8988T (cell line): ENCODE measurements around the gene PHACTR1.

ENCODE experiments used
- DNase-seq: peaks from one replicate; pipeline ENCODE4 v3.0.0; 2011

PHACTR1 gene

DNA sequence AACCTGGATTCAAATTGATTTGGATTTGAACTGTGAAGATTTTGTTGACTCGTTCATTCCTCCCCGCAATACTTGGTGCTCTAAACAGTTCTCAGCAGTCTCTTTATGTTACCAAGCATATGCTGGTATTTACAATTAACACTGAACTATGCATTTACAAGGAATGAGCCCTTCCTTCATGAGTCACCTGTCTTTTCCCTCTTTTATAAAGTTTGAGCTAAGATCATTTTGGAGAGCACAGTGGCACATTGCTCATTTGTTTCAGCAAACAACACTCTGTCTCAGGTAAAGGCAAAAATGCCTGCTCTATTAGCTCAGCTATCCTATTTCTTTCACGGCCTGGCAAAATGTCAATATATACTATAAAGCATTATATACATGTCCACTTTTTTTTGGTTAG, 285.4 kb downstream of the PHACTR1 start:
- no peak for DNase-seq

DNA sequence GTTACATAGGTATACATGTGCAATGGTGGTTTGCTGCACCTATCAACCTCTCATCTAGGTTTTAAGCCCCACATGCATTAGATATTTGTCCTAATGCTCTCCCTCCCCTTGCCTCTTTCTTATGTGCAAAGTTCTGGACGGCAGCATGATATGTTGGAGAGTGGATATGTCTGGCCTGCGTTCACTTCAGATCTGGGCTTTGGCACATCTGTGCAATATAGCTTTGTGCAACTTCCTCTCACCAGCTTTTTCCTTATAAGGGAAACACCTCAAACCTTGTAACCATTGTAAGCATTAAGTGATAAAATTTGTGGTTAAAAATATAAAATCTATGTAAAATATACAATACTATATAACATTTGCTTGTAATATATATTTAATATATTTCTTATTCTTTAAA, 288.0 kb downstream of the PHACTR1 start:
- no peak for DNase-seq

DNA sequence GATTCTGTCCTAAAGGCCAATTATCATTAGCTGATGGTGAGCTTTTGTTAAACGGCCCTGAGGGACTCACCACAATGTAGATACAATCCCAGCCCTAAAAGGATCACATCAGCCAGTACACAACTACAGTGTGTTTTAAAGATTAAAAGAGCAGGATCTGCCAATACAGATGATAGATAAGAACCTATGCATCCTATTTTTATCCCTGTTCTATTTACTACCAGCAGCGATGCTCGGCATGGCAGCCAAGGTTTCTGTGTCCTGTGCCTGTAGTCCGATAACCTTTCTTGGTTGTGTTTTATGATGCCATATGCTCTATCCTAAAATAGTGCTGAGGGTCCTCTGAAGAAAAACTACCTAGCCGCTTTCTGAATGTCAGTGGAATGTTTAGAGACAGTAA, 289.4 kb downstream of the PHACTR1 start:
- no peak for DNase-seq

DNA sequence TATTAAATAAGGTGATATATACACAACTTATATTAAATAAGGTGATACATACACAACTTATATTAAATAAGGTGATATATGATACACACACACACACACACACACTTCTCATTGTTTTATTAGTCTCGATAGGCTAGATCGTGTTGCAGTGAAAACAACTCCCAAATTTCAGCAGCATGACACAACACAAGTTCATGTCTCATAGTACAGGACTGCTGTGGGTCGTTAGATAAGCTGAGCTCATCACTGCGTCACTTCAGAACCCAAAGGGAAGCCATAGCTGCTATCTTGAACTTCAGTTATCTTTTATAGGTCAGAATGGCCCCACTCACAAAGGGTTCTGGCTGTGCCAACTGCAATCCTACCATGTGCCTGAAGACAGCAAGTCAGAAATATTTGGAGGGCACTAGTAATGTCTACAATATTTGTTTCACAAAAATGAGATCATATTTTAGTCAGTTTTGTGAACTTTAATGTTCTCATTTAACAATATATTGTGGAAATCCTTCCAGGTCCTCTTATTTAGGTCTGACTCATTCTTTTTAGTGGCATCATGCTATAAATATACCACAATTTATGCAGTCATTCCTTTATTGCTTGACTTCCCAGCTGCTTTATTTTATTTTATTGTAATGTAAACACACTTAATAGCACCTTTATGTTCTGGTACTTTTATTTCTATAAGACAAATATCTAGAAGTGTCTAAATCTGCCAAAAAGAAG, 290.2 kb downstream of the PHACTR1 start:
- DNase-seq = no peak

DNA sequence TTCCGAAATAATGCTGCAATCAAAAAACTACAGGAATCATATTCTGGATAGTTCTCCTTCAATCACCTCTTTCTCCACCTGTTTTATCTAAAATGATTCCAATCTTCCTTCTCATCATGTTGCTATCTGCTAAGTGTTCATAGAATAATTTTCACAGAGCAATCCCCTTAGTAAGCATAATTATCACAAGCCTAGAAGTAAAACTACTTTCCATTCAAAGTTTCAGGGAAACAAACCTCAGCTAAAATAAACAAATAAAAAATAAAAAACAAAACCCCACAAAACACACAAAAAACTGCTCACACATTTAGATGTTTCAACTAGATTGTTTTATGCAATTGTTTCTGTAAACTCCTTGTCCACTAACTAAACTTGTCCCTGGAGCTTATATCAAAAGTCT, 291.2 kb downstream of the PHACTR1 start:
- DNase-seq = no peak

DNA sequence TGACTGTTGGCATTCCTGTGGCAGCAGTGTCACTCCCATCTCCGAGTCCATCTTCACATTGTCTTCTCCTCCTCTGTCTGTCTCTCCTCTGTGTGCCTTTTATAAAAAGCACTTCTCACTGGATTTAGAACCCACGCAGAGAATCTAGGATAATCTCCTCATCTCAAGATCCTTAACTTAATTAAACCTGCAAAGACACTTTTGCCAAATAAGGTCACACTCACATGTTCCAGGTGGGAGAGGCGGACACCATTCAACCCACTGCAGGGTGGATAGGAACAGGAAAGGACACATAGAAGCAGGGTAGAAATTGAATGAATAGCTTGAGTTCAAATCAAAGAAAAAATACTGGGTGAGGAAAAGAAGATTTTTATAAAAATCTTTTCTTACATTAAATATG, 292.5 kb downstream of the PHACTR1 start:
- DNase-seq = no peak

DNA sequence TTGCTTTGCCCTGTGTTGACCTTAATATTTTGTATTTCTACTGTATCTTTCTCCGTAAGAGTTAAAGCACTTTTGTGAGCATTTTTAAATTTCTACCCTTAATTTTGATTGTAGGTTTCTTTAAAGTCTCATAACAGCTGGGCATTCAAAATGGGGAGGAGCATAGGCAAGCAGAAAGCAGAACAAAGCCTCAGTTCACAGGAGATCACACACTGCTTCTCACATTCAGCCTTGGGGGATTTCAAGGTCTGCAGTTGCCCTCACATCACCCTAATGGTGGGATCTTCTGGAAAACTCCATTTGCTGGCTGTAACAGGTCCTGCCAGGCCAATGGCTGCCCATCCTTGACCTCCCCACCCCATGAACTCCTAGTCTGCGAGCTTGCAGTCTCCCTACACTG, 292.9 kb downstream of the PHACTR1 start:
- no peak for DNase-seq

DNA sequence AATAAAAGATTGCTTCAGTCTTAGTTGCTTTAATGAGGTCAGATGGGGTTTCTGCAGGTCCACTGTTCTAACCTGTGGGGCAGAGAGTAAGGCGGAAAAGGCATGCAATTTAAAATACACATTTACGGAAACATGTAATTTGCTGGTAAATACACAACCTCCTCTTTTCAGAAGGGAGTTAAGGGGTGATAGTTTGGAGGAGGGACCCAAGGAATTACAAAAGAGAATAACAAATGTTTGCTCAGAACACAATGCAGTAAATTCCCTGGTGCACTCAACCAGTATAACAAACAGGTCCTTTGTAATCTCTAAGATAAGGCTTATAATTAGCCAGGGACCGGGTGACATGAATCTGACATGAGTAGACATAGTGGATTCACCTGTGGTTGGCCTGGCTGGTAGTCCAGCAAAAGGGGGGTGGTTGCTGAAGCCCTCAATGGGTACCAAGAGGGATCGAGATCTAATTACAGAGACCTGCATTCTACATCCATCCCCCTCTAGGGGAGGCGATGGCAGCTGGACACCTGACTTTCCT, 295.1 kb downstream of the PHACTR1 start:
- no peak for DNase-seq

DNA sequence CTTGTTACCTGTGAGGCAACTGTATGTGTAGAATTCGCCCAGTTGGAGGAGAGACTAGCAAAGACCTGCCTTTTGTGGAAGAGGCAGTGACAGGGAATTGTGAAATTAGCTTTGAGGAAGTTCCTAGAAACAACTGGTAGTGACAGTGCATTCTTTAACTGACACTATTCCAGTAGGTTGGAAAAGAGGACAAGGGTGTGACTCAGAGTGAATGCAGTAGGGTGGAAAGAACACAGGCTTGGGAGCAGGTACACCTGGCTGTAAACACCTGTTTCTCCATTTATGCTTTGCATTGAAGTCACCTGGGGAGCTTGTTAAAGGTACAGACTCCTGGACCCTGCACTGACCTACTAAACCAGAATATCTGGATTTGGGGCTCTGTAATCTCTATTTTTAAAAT, 295.7 kb downstream of the PHACTR1 start:
- DNase-seq = no peak

DNA sequence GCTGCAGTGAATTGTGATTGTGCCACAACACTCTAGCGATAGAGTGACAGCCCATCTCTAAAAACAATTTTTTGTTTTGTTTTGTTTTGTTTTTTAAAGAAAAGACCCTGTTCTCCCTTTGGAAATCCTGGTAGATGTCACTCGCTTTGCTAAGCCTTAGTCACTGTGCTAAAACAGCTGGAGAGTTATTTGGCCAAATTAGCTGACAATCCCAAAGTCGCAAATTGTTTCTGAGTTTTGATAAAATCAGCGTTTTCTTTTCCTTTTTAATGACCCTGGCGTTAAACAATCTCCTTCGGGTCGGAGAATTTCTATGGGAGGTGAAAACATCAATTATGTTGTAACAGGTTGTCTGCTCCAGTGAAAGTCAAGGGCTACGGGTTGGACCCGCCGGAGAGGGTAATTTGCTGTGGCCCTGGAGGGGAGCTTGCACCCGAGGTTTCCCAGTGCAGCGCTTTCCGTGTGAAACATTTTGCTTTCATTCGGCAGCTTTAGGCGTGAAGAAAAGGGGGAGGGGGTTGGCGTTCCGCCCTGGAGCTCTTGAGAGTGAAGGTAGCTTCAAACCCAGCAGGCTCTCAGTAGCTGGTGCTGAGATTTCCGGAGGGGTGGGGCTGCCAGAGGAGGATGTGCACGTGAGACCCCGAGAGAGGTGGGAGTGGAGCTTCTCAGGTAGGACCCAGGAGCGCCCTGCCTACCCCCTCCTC, 296.6 kb downstream of the PHACTR1 start:
- DNase-seq = no peak

DNA sequence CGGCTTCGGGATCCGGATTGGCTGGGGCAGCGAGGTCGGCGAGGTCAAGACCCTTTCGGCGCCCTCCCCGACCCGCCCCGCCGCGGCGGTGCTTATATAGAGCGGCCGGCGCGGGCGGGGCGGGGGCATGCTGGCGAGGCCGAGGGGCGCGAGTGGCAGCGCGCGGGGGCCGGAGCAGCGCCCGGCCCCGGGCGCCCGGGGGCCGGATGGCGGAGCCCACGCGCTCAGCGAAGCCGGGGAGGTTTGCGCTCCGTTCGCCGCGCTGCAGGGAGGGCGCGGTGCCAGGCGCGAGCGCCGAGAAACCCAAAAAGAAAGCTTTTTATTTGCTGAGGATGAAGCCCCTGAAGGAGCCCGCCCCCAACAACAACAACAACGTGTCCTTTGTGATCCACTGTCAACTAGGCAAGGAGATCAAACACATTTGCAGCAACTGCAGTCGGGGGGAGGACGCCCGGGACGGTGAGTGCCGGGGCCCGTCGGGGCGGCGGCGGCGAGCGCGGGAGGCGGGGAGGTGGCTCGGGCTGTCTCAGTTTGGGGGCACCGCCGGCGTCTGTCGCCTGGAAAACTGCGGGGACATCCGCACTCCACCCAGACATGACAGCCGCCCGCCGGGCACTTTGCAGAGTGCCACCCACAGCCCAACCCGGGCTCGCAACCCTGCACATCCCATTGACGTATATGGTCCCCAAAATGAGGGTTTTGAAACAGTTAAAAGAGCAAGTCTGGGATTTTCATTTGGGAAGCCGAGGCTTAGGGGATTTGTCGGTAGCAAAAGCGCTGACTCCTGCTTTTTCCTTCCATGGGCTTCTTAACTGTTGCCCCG, 297.3 kb downstream of the PHACTR1 start:
- DNase-seq = no peak

DNA sequence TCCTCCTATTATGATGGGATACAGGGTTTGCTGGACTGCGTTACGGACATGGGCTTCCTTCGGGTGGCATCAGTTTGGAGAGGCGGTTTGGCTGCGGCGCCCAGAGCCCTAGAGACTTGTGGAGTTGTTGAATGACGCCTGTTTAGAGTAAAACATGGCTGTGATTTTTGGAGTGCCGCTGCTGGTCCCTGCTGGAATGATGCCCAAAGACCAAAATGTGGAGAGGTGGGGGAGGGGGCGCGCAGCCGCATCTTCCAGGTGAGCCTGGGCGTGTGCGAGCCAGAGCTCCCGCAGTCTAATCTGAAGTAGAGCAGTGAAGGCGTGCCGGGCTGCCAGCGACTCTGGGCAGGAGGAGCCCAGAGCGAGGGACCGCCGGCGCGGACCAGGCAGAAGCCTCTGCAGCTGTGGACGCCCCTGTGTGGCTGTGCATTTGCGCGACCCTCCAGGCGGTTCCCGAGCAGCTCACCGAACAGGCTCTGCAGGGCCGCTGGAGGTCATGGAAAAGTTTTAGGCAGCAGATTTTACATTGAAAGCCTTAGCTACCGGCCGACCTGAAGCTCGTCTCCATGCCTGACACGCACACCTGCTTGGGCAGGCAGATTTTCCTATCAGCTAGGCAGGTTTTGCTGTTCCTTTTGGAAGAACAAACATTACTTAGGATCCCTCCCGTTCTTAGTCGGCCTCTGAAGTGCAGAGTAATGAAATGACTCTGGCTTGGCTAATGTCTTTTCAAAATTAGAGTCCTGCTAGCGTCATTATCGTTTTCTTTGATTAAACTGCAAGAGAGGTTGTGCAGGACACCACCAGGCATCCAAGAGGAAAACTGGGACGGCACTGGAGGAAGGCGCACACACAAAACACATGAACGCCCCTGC, 298.2 kb downstream of the PHACTR1 start:
- no peak for DNase-seq

DNA sequence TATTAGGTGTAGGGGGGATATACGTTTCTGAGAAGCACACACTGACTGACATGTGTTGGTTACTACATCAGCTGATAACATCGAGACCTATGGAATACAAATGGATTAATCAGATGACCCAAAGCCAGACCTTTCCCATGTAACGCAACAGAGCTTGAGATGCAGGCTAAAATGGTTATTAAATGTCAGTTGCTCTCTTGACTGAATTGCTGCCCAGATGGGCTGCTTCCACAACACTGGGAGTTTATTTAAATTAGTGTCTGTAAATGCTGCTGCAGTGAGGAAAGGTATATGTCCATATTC, 298.8 kb downstream of the PHACTR1 start:
- DNase-seq = no peak

DNA sequence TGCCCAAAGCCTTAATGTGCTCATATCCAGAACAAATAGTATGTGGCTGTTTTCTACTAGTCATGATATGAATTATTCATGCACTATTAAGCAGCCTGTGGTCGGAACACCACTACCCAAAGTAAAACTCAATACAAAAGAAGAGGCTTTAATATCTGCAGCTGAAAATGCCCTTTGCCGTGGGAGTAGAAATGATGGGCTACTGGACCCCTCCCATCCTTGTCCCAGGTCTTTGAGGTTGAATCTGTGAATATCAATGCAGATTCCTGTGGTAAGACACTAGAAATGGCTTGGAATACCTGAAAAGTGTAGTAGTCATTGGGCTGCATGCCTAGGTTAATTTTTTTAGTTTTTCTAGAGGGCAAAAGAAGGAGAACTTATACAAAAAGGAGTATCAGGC, 308.0 kb downstream of the PHACTR1 start:
- no peak for DNase-seq

DNA sequence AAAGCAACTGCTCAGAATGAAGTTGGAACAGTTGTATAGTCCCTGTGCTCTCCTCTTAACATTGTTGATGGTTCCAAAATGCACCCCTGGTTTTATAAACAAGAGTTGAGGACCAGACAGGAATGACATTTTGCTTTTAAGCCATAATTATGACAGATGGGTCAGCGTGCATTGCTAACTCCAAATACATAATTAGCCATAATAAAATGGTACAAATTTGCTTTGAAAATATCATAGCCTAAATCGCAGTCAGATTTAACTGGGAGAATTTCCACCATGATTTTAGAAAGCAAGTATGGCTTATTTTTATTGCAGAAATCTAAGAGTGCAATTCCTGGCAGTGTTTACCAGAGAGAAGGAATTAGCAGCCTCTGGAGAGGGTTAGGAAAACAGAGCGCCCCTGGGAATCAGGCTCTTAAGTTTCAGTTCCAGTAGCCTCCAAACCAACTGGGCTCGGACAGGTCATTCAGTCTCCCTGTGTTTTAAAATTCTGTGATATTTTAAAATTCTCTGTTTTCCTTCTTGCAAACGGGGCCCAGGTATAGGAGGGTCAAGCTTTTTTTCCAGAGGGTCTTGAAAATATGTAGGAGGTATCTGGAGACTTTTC, 309.4 kb downstream of the PHACTR1 start:
- no peak for DNase-seq

DNA sequence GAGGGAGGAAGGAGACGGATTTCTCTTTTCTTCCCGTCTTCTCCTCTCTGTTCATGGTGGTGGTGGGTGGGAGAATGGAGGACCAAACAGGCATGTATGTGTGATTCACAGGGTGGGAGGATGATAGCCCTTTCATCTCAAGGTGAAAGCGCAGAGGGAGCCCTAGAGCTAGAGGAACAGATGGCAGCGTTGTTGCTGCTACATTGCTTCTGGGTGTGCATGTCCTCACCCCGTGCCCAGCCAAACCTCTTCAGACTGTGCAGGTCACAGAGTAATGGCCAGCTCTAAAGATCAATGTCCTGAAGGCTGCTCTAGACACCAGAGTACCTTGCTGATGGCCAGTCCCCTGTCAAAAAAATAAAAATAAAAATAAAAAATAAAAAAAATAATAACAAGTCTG, 310.0 kb downstream of the PHACTR1 start:
- no peak for DNase-seq

DNA sequence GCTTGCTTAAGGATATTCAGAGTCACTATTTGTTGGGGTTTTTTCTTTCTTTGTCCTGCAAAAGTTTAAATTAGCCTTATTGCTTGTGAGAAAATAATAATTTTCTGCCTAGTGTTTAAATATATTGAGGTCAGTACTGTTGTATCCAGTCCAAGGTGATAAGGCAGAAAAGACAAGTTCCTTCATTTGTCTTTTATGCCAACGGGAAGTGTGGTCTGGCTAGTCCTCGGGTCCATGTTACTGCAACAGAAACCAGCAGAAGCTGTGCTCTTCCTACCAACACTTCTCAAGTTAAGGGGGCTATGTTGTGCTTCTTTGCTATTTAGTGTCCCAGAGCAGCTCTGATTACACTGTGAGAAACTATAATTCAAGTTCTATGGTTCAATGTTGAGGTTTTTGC, 310.6 kb downstream of the PHACTR1 start:
- no peak for DNase-seq

DNA sequence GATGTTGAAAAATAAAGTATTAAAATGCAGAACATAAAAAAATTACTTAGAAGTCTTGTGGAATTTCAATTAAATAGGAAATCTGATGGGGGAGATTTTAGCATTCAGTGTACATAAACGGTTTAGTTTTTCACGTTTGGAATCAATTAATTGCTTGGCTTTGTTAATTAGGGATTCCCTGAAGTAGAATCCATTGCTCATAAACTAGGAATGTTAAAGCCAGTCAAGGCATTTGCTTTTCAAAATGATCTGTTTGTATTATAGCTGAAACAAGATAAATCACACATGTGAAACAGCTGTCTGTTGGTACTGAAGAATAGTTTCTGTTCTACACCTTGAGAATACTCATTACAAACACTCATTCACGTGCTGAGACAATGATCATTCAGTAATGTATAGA, 313.8 kb downstream of the PHACTR1 start:
- no peak for DNase-seq

DNA sequence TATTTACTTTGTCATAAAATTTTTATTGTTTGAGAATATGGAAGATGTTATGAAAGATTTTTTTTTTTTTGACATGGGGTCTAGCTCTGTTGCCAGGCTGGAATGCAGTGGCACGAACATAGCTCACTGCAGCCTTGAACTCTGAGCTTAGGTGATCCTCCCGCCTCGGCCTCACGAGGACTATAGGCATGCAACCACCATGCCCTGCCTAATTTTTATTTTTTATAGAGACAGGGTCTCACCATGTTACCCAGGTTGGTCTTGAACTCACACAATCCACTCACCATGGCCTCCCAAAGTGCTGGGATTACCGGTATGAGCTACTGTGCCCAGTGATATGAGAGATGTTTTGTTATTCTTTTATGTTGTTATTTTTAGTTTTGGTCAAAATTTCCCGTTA, 316.0 kb downstream of the PHACTR1 start:
- no peak for DNase-seq

DNA sequence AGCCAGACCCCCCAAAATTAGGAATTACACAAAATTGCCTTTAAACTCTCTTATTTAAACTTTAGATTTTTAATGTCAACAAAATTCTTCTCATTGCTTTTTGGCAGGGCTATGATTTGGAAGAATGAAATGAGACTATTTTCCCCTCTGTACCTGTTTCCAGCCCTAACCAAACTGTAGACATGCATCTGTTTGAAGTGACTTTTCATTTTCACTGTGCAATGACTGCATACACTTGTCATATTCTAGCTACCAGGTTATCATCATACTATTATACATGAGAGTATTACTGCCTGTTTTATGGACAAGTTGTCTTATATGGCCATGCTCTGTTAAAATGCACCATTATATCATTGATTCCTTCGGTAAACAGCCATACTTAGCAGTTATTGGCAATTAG, 316.6 kb downstream of the PHACTR1 start:
- DNase-seq = no peak

DNA sequence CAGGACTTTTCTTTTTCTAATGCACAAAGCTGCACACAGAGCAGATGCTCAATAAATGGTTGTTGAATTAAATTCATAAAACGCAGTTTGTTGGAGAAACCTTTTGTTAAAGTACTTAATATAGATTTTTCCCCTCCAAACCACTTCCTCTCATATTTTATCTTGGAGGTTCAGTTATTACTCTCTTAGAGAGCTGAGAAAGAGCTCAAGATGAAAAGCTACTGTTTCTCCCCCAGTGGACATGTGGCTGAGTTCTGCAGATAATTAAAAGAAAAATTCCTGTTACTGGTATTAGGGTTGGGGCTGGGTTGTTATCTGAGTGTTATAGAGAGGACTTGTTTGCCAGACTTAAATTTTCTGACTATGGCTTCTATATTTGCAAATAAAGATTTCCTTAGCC, 317.7 kb downstream of the PHACTR1 start:
- no peak for DNase-seq

DNA sequence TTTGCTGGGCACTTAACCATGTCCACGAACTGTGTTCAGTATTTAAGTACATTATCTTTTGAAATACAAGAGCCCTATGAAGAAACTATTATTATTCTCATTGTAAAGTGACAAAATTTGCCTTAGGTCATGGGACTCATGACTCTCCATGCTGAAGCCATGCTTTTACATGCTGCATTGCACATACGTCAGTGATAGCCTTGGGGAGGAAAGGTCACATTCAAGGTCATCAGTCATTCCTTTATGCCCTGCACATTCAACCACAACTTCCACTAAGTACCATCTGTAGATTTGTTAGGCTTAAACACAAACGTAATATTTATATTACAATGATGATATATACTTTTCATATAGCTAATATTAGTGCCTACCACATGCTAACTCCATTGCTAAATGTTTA, 319.0 kb downstream of the PHACTR1 start:
- DNase-seq = no peak

DNA sequence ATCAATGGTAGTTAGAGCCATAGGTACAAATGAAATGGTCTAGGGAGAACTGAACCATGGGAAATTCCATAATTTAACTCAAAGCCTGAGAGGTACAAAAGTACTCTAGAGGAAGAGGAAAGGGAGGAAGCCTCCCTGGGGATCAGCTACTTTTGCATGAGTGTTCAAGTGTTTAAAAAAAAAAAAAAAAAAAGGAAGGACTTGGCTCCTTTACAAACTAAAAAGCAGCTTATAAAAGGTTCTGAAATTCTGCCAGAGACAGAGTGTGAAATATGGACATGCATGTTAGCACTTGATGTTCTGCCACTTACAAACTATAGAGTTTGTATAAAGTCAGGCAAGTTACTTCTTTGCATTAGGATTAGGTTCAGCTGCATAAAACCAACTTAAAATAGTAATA, 321.7 kb downstream of the PHACTR1 start:
- no peak for DNase-seq
